HEK293T (cell line): ENCODE results near the gene DHRS11.

Experiments
- ARNT ChIP-seq: fragments of 450-650 bp; IDR thresholded peaks from 2 replicates; pipeline ENCODE4 v1.6.1; 2017; ENCODE audit warnings: mild to moderate bottlenecking
- BHLHE40 ChIP-seq: fragments of 450-650 bp; IDR thresholded peaks from 2 replicates; pipeline ENCODE4 v1.6.1; 2016; ENCODE audit warnings: mild to moderate bottlenecking, moderate library complexity, borderline replicate concordance
- CTBP1 ChIP-seq: fragments of 450-650 bp; IDR thresholded peaks from 2 replicates; pipeline ENCODE4 v1.6.1; 2016; ENCODE audit warnings: borderline replicate concordance
- ELF4 ChIP-seq: fragments of 450-650 bp; IDR thresholded peaks from 2 replicates; pipeline ENCODE4 v1.6.1; 2017; ENCODE audit warnings: antibody characterized with exemption
- FOXA1 ChIP-seq: fragments of 450-650 bp; IDR thresholded peaks from 2 replicates; pipeline ENCODE4 v1.6.1; 2016; ENCODE audit warnings: mild to moderate bottlenecking
- FOXK2 ChIP-seq: fragments of 450-650 bp; IDR thresholded peaks from 2 replicates; pipeline ENCODE4 v1.6.1; 2016; ENCODE audit warnings: mild to moderate bottlenecking
- FOXM1 ChIP-seq: fragments of 450-650 bp; IDR thresholded peaks from 2 replicates; pipeline ENCODE4 v1.6.1; 2017; ENCODE audit warnings: mild to moderate bottlenecking, borderline replicate concordance
- HDGF ChIP-seq: fragments of 450-650 bp; IDR thresholded peaks from 2 replicates; pipeline ENCODE4 v1.6.1; 2017; ENCODE audit warnings: antibody characterized with exemption, borderline replicate concordance
- LEF1 ChIP-seq: fragments of 450-650 bp; IDR thresholded peaks from 2 replicates; pipeline ENCODE4 v1.6.1; 2017; ENCODE audit warnings: mild to moderate bottlenecking, borderline replicate concordance
- NFRKB ChIP-seq: fragments of 450-650 bp; IDR thresholded peaks from 2 replicates; pipeline ENCODE4 v1.6.1; 2016; ENCODE audit warnings: mild to moderate bottlenecking, moderate library complexity
- SP1 ChIP-seq: fragments of 450-650 bp; IDR thresholded peaks from 2 replicates; pipeline ENCODE4 v1.6.1; 2017
- TARDBP ChIP-seq: fragments of 450-650 bp; IDR thresholded peaks from 2 replicates; pipeline ENCODE4 v1.6.1; 2016
- ZNF384 ChIP-seq: fragments of 450-650 bp; IDR thresholded peaks from 2 replicates; pipeline ENCODE4 v1.6.1; 2016

GRCh38 chr17:36599546-36600250 lies 8.0 kb downstream of the DHRS11 start:
- no peak for TF ChIP-seq ELF4
- TF ChIP-seq FOXM1: no peak
- TF ChIP-seq CTBP1: no peak
- TF ChIP-seq SP1: no peak
- no peak for TF ChIP-seq LEF1
- TF ChIP-seq ZNF384: no peak
- TF ChIP-seq HDGF: no peak
- TF ChIP-seq FOXK2: no peak
- no peak for TF ChIP-seq FOXA1
- no peak for TF ChIP-seq BHLHE40
- no peak for TF ChIP-seq NFRKB
- no peak for TF ChIP-seq TARDBP
- no peak for TF ChIP-seq ARNT
